Neutrophil (primary cell): ENCODE data around the gene MASP1.

Source experiments
- H3K27ac ChIP-seq: fragments of 200-600 bp; sonication (generic); 2 replicates; pipeline ENCODE4 v1.5.1; 2016; ENCODE audit warnings: mild to moderate bottlenecking, moderate library complexity
- H3K27me3 ChIP-seq: fragments of 200-600 bp; sonication (generic); 2 replicates; pipeline ENCODE4 v1.6.0; 2016; ENCODE audit warnings: mild to moderate bottlenecking
- H3K36me3 ChIP-seq: fragments of 200-600 bp; sonication (generic); 2 replicates; pipeline ENCODE4 v1.5.1; 2017
- H3K4me1 ChIP-seq, 2 experiments: fragments of 200-600 bp in 1 of 2; sonication (generic) in 1 of 2; 1 replicate in 1 of 2; 2 replicates in 1 of 2; pipeline versions ENCODE4 v1.5.1 to v1.6.1; 2013 to 2016; ENCODE audit warnings: low read depth in 1 of 2, low read length in 1 of 2, mild to moderate bottlenecking in 1 of 2, moderate library complexity in 1 of 2; ENCODE audit not compliant: control insufficient read depth in 1 of 2, insufficient read depth in 1 of 2
- H3K4me3 ChIP-seq, 2 experiments: fragments of 200-600 bp in 1 of 2; sonication (generic) in 1 of 2; 1 replicate in 1 of 2; 2 replicates in 1 of 2; pipeline ENCODE4 v1.5.1; 2013 to 2016; ENCODE audit warnings: low read depth in 1 of 2, low read length in 1 of 2, mild to moderate bottlenecking in 1 of 2, moderate library complexity in 1 of 2
- H3K9me3 ChIP-seq: fragments of 200-600 bp; sonication (generic); 2 replicates; pipeline ENCODE4 v1.5.1; 2016
- CTCF ChIP-seq: fragments of 200-600 bp; sonication (generic); IDR thresholded peaks from 2 replicates; pipeline ENCODE4 v1.5.1; 2016; ENCODE audit warnings: antibody characterized with exemption

MASP1 gene

GRCh38 chr3:187310226-187310625 lies 18.7 kb upstream of the MASP1 start:
- TF ChIP-seq CTCF, result no peak
- Histone ChIP-seq H3K4me3 (no peak overlapping the region), H3K27me3 (peaks cover 43% of the 10 kb centered on the region)

GRCh38 chr3:187305881-187306280 lies 14.3 kb upstream of the MASP1 start:
- no peak overlapping the region for H3K27ac ChIP-seq
- no peaks in the 10 kb centered on the region for H3K36me3 ChIP-seq
- peaks cover 26% of the 10 kb centered on the region for H3K27me3 ChIP-seq
- H3K4me3 ChIP-seq, result no peak overlapping the region
- no peaks in the 10 kb centered on the region for H3K4me1 ChIP-seq
- TF ChIP-seq CTCF, result no peak
- H3K9me3 ChIP-seq, result no peaks in the 10 kb centered on the region

More at GRCh38 chr3:187310226-187310625, 18.7 kb upstream of the MASP1 start:
- Histone ChIP-seq H3K27ac (no peak overlapping the region), H3K9me3 (no peaks in the 10 kb centered on the region), H3K4me1 (no peaks in the 10 kb centered on the region), H3K36me3 (no peaks in the 10 kb centered on the region)

GRCh38 chr3:187299611-187300010 lies 8.1 kb upstream of the MASP1 start:
- H3K27ac ChIP-seq, result no peak overlapping the region
- TF ChIP-seq CTCF, result no peak
- H3K4me3 ChIP-seq, result no peak overlapping the region
- H3K27me3 ChIP-seq, result peaks cover 18% of the 10 kb centered on the region
- no peaks in the 10 kb centered on the region for H3K9me3 ChIP-seq
- no peaks in the 10 kb centered on the region for H3K4me1 ChIP-seq
- H3K36me3 ChIP-seq, result no peaks in the 10 kb centered on the region

GRCh38 chr3:187296911-187297310 lies 5.4 kb upstream of the MASP1 start:
- H3K4me3 ChIP-seq, result no peak overlapping the region
- H3K9me3 ChIP-seq, result no peaks in the 10 kb centered on the region
- no peaks in the 10 kb centered on the region for H3K4me1 ChIP-seq
- H3K36me3 ChIP-seq, result no peaks in the 10 kb centered on the region
- no peak for TF ChIP-seq CTCF
- H3K27ac ChIP-seq, result no peak overlapping the region
- H3K27me3 ChIP-seq, result peaks cover 17% of the 10 kb centered on the region

- H3K36me3 ChIP-seq, result no peaks in the 10 kb centered on the region
- H3K4me3 ChIP-seq, result no peak overlapping the region
- H3K4me1 ChIP-seq, result no peaks in the 10 kb centered on the region
- no peaks in the 10 kb centered on the region for H3K9me3 ChIP-seq
- no peak overlapping the region for H3K27ac ChIP-seq
- peaks cover 21% of the 10 kb centered on the region for H3K27me3 ChIP-seq
- TF ChIP-seq CTCF, result no peak
Observed at GRCh38 chr3:187296058-187296457, 4.5 kb upstream of the MASP1 start.
